ENCODE data around the gene CTSC. TPM values are rescaled to one million over a fixed set of nuclear protein-coding genes. Genes with fewer than 3 reads are reported as not detected.

The CTSC gene
- total RNA-seq, 1 donor from 2014 or later, result 20.3 TPM

Other genes starting within 250 kb of the CTSC start
- 0.94 TPM for gene RAB38, start 162.3 kb downstream of the CTSC start, total RNA-seq